ENCODE measurements around the gene FNTB. TPM values are rescaled to one million over a fixed set of nuclear protein-coding genes. Genes with fewer than 3 reads are reported as not detected.

Gene FNTB
- total and polyA plus RNA-seq, 2 of the 8 experiments (the other 6 are each of a cell fraction or from before 2014, with no cell fraction given): 16.0 to 20.7 TPM

- TF ChIP-seq CHD7 (IDR thresholded peaks at IDR 0.05; ENCODE audit: insufficient replicate concordance, low read length) (no peak), SIN3A (conservative IDR thresholded peaks at IDR 0.05 in 1 of 2, IDR thresholded peaks at IDR 0.05 in 1 of 2; ENCODE audit: low read depth in 1 of 2, low read length in 2 of 2) (no peak), KDM4A (IDR thresholded peaks at IDR 0.05; ENCODE audit: low read depth, low read length, severe bottlenecking) (no peak), SP1 (IDR thresholded peaks at IDR 0.05; ENCODE audit: low read depth, low read length) (no peak), YY1 (IDR thresholded peaks at IDR 0.05; ENCODE audit: low read depth, low read length) (no peak), GABPA (IDR thresholded peaks at IDR 0.05; ENCODE audit: borderline replicate concordance, insufficient read depth, low read length) (no peak), MAFK (IDR thresholded peaks at IDR 0.05; ENCODE audit: low read depth, low read length) (no peak), PHF8 (conservative IDR thresholded peaks at IDR 0.05; ENCODE audit: low read depth, low read length) (no peak), SP4 (IDR thresholded peaks at IDR 0.05; ENCODE audit: low read length) (no peak), KDM5A (IDR thresholded peaks at IDR 0.05; ENCODE audit: low read length) (no peak)
These were observed 55.6 kb downstream of the FNTB start (continued) for GRCh38 chr14:65042296-65042695.
